K562 (cell line): ENCODE data around the gene KAT6B. TPM values are rescaled to one million over a fixed set of nuclear protein-coding genes. Genes with fewer than 3 reads are reported as not detected.

ENCODE experiments used
- ATAC-seq: fragments of 200-7000 bp; cut with Tn5 transposase; 3 replicates; pipeline ENCODE4 v1.9.1; 2020; ENCODE audit warnings: moderate library complexity
- BruUV-seq: library from RNA; stranded (reverse); fragments of 400-500 nt; replicated peaks from 2 replicates; lab custom pipeline; 2021; lab: Mats Ljungman, UMichigan
- CTCF ChIA-PET: fragments of 300-600 bp; formaldehyde crosslinking; extraction: SDS; loops from one replicate; lab custom pipeline; 2021; ENCODE audit warnings: low intra/inter-chr PET ratio; lab: Yijun Ruan, JAX
- POLR2A ChIA-PET: fragments of 300-600, 350-650 bp; sonication (Branson Sonifier 250); formaldehyde crosslinking; extraction: SDS; loops from one replicate; lab custom pipeline; 2021; ENCODE audit warnings: antibody characterized with exemption, inconsistent platforms; lab: Yijun Ruan, JAX
- DNase-seq, 4 experiments: peaks; one replicate each; pipeline versions ENCODE4 v3.0.0 to v3.0.0-alpha.2; 2011 to 2018; ENCODE audit warnings: low spot score in 3 of 4, mixed read lengths in 3 of 4; ENCODE audit errors: extremely low read depth in 1 of 4
- FAIRE-seq: peaks from 2 replicates; lab custom pipeline; 2011; peaks lifted over from hg19 to GRCh38; lab: Jason Lieb, UNC
- H2AFZ ChIP-seq: 2 replicates; pipeline ENCODE4 v1.6.0; 2011; ENCODE audit warnings: low read depth, low read length, control low read depth, inconsistent platforms
- H3K27ac ChIP-seq: fragments of 200-600 bp; 3 replicates; pipeline ENCODE4 v1.8.0; 2011; ENCODE audit warnings: low read depth, mild to moderate bottlenecking, control low read depth, inconsistent platforms, low read length, moderate library complexity, mixed read lengths; ENCODE audit errors: extremely low read depth
- H3K27me3 ChIP-seq, 2 experiments: fragments of 300-600 bp in 1 of 2; 2 replicates in 1 of 2; 3 replicates in 1 of 2; pipeline versions ENCODE4 v1.6.0 to v1.8.0; 2011; ENCODE audit warnings: inconsistent platforms in 2 of 2, low read length in 2 of 2, mild to moderate bottlenecking in 1 of 2, mixed read lengths in 1 of 2, moderate library complexity in 1 of 2; ENCODE audit not compliant: control insufficient read depth in 2 of 2, insufficient read depth in 2 of 2
- H3K36me3 ChIP-seq: fragments of 300-600 bp; 3 replicates; pipeline ENCODE4 v1.8.0; 2011; ENCODE audit warnings: mild to moderate bottlenecking, low read length, inconsistent platforms; ENCODE audit not compliant: control insufficient read depth, insufficient read depth
- H3K4me1 ChIP-seq, 2 experiments: fragments of 200-600 bp in 1 of 2; replicated peaks in 1 of 2; 2 replicates in 1 of 2; 3 replicates in 1 of 2; pipeline versions ENCODE4 v1.5.1 to v1.8.0; 2011; ENCODE audit warnings: inconsistent platforms in 2 of 2, low read length in 2 of 2, mild to moderate bottlenecking in 1 of 2, mixed read lengths in 1 of 2, moderate library complexity in 1 of 2; ENCODE audit not compliant: control insufficient read depth in 2 of 2, insufficient read depth in 2 of 2
- H3K4me2 ChIP-seq: 2 replicates; pipeline ENCODE4 v1.6.1; 2011; ENCODE audit warnings: low read length, control low read depth, inconsistent platforms, mixed read lengths; ENCODE audit not compliant: insufficient read depth
- H3K4me3 ChIP-seq: fragments of 200-600 bp; sonication (generic), shearing (Covaris generic); 2 replicates; pipeline ENCODE4 v1.5.1; 2016; ENCODE audit warnings: control low read depth, inconsistent platforms
- H3K79me2 ChIP-seq: fragments of 200-600 bp; 3 replicates; pipeline ENCODE4 v1.8.0; 2011; ENCODE audit warnings: low read length, inconsistent platforms; ENCODE audit not compliant: control insufficient read depth, insufficient read depth
- H3K9ac ChIP-seq, 2 experiments: 2 replicates each; pipeline versions ENCODE4 v1.6.0 to v1.6.1; 2011; ENCODE audit warnings: low read depth in 2 of 2, low read length in 2 of 2, control low read depth in 1 of 2, inconsistent platforms in 1 of 2, mild to moderate bottlenecking in 1 of 2, mixed read lengths in 1 of 2; ENCODE audit not compliant: insufficient read depth in 1 of 2
- H3K9me1 ChIP-seq: one replicate; pipeline ENCODE4 v1.6.0; 2011; ENCODE audit warnings: inconsistent platforms, mild to moderate bottlenecking, low read length, moderate library complexity; ENCODE audit not compliant: control insufficient read depth, insufficient read depth
- H3K9me3 ChIP-seq: replicated peaks from 2 replicates; pipeline ENCODE4 v1.5.1; 2011; ENCODE audit warnings: low read depth, low read length, inconsistent platforms; ENCODE audit not compliant: control insufficient read depth, insufficient read depth
- H4K20me1 ChIP-seq: replicated peaks from 2 replicates; pipeline ENCODE4 v1.6.1; 2011; ENCODE audit warnings: low read length, inconsistent platforms, mixed read lengths; ENCODE audit not compliant: control insufficient read depth, insufficient read depth
- CBX3 ChIP-seq, 2 experiments: IDR thresholded peaks; 1 replicate in 1 of 2; 2 replicates in 1 of 2; pipeline ENCODE4 v1.6.1; 2012; ENCODE audit warnings: inconsistent platforms in 2 of 2, low read length in 2 of 2, borderline replicate concordance in 1 of 2, control low read depth in 1 of 2
- SFPQ ChIP-seq: fragments of 200-400 bp; formaldehyde crosslinking; IDR thresholded peaks from 2 replicates; pipeline ENCODE4 v1.6.1; 2017; ENCODE audit warnings: mild to moderate bottlenecking, low read depth, low read length, moderate library complexity
- TCF7 ChIP-seq: sonication (generic); IDR thresholded peaks from 2 replicates; pipeline ENCODE4 v1.6.1; 2016; ENCODE audit warnings: antibody characterized with exemption, borderline replicate concordance
- TRIM24 ChIP-seq, 2 experiments: fragments of 450-650 bp; IDR thresholded peaks; 2 replicates each; pipeline ENCODE4 v1.6.1; 2016
- TRIM28 ChIP-seq: fragments of 450-650 bp; IDR thresholded peaks from 2 replicates; pipeline ENCODE4 v1.6.1; 2017
- ZNF121 ChIP-seq: sonication (generic); formaldehyde crosslinking; conservative IDR thresholded peaks from 2 replicates; pipeline ENCODE4 v1.8.0; 2022; ENCODE audit warnings: missing genetic modification reagents
- WGBS: fragments of 100-300 bp; shearing (Covaris generic); methylation state at CpG from one replicate; pipeline ENCODE4 v1.1.6; 2016; ENCODE audit warnings: low coverage, mixed read lengths; ENCODE audit not compliant: insufficient coverage; ENCODE audit errors: missing lambda C conversion rate; 5-methylcytosine and 5-hydroxymethylcytosine counted together
- in situ Hi-C: fragments of 300-500 bp; cut with MboI; formaldehyde crosslinking; loops from 4 replicates; pipeline ENCODE4 v1.15.0; 2018; ENCODE audit warnings: inconsistent platforms, mixed read lengths
- intact Hi-C: fragments of 100-400 bp; cut with micrococcal nuclease; formaldehyde crosslinking; loops from 2 replicates; pipeline ENCODE4 v1.14.2; 2022
- polyA plus RNA-seq, 8 experiments: library from polyadenylated mRNA; depleted of rRNA in 4 of 8; stranded (reverse) in 5 of 8; unstranded in 3 of 8; fragments of >200 nt; fragmentation: Nextera tagmentation in 2 of 8; fragmentation: Illumina TruSeq in 1 of 8; extraction: Ambion mirVana in 2 of 8; extraction: Trizol in 1 of 8; gene quantifications; 2 replicates each; pipeline versions ENCODE4 v1.2.1 to v1.2.3, GENCODE V29; 2011 to 2014; ENCODE audit warnings: inconsistent platforms in 1 of 8, missing spikeins in 1 of 8
- total RNA-seq, 7 experiments: library from RNA; depleted of rRNA in 6 of 7; stranded (reverse); fragments of >200 nt in 6 of 7; fragmentation: Illumina TruSeq in 2 of 7; extraction: Trizol in 2 of 7; gene quantifications; 2 replicates each; pipeline versions ENCODE4 v1.2.1 to v1.2.3, GENCODE V29; 2011 to 2021; ENCODE audit warnings: low replicate concordance in 1 of 7

Gene KAT6B
- total and polyA plus RNA-seq, 9 of the 15 experiments (the other 6 are each of a cell fraction or from before 2014, with no cell fraction given): 1.4 to 9.2 (median 6.8) TPM

GRCh38 chr10:75080554-75080953, 254.2 kb downstream of the KAT6B start:
- BruUV-seq: no TSS peak
- H4K20me1 ChIP-seq: no peaks in the 10 kb centered on the region
- no peaks in the 10 kb centered on the region for H3K9me3 ChIP-seq
- H3K4me3 ChIP-seq: no peak overlapping the region
- no peak overlapping the region for H3K27ac ChIP-seq
- H3K4me2 ChIP-seq: no peak overlapping the region
- H3K79me2 ChIP-seq: no peaks in the 10 kb centered on the region
- peaks cover 8 to 9% of the 10 kb centered on the region in 2 experiments; a peak in 3 of 5 replicates for H3K4me1 ChIP-seq
- intact Hi-C loops: no loop called here
- H3K36me3 ChIP-seq: no peaks in the 10 kb centered on the region
- CTCF ChIA-PET: no interaction called here
- POLR2A ChIA-PET: interaction anchor here (0.9 to 1.2 kb wide), 2 partner anchors 19 to 890 kb away, joined by 3 to 9 read pairs; no protein-coding TSS in a partner anchor
- H2AFZ ChIP-seq: no peak overlapping the region
- no peak overlapping the region for H3K9ac ChIP-seq
- in situ Hi-C loops: loop anchor here (10.0 kb wide), 1 partner anchor 1236 kb away; no protein-coding TSS in a partner anchor
- ATAC-seq (no peak), FAIRE-seq (no peak), DNase-seq (no peak)
- WGBS: 15% methylated on average over 4 of the region's 4 CpGs
- no peaks in the 10 kb centered on the region; a peak in 1 of 5 replicates for H3K27me3 ChIP-seq
- no peak for TF ChIP-seq TCF7
- 0 out of 2 replicates have a peak, but pooled peaks have one; percentile 23 for TF ChIP-seq ZNF121 (CRISPR knock-in tag)
- H3K9me1 ChIP-seq: no peaks in the 10 kb centered on the region

GRCh38 chr10:75081379-75081778, 255.0 kb downstream of the KAT6B start:
- Histone ChIP-seq H3K9ac (no peak overlapping the region), H2AFZ (no peak overlapping the region), H3K27ac (no peak overlapping the region), H3K4me2 (no peak overlapping the region), H3K4me1 (peaks cover 9 to 10% of the 10 kb centered on the region in 2 experiments; a peak in 4 of 5 replicates), H3K9me3 (no peaks in the 10 kb centered on the region), H4K20me1 (no peaks in the 10 kb centered on the region), H3K9me1 (no peaks in the 10 kb centered on the region), H3K4me3 (no peak overlapping the region), H3K36me3 (no peaks in the 10 kb centered on the region), H3K27me3 (no peaks in the 10 kb centered on the region; a peak in 1 of 5 replicates), H3K79me2 (no peaks in the 10 kb centered on the region)
- CTCF ChIA-PET: no interaction called here
- POLR2A ChIA-PET: interaction anchor here (0.7 to 1.9 kb wide), 2 partner anchors 11 to 23 kb away, joined by 3 to 4 read pairs; no protein-coding TSS in a partner anchor
- DNase-seq: no peak
- intact Hi-C loops: no loop called here
- 0 out of 4 replicates have a peak, but pooled peaks of 1 of the 2 experiments have one; percentile 39 for TF ChIP-seq TRIM24 (IDR thresholded peaks at IDR 0.05)
- peak in 1 of 2 experiments; percentile 53; a peak in 1 of 3 replicates for TF ChIP-seq CBX3 (IDR thresholded peaks at IDR 0.05; ENCODE audit: borderline replicate concordance in 1 of 2, low read length in 2 of 2)
- TF ChIP-seq TRIM28: peak; percentile 66; the same call in 1 of the 2 replicates
- no peak for TF ChIP-seq SFPQ
- no peak for FAIRE-seq
- no peak for ATAC-seq
- WGBS: 24% methylated on average over 5 of the region's 5 CpGs
- BruUV-seq: no TSS peak
- in situ Hi-C loops: loop anchor here (10.0 kb wide), 1 partner anchor 1237 kb away; no protein-coding TSS in a partner anchor
